Neural cell (in vitro differentiated cells): ENCODE measurements around the gene REXO1. TPM values are rescaled to one million over a fixed set of nuclear protein-coding genes. Genes with fewer than 3 reads are reported as not detected.

ENCODE experiments used
- H2AFZ ChIP-seq: fragments of 200-600, 300-800 bp; sonication (generic), shearing (Covaris generic); 2 replicates; pipeline ENCODE4 v1.6.0; 2014; ENCODE audit warnings: low read depth, mild to moderate bottlenecking, antibody characterized with exemption, low read length, moderate library complexity
- H3F3A ChIP-seq: fragments of 200-600 bp; shearing (Covaris generic); 2 replicates; pipeline ENCODE4 v1.6.1; 2016; ENCODE audit warnings: mild to moderate bottlenecking, moderate library complexity, mixed read lengths, antibody characterized with exemption, low read length; ENCODE audit not compliant: insufficient read depth, poor library complexity, severe bottlenecking
- H3K27ac ChIP-seq: fragments of 200-600, 300-800 bp; sonication (generic), shearing (Covaris generic); 2 replicates; pipeline ENCODE4 v1.5.1; 2014; ENCODE audit warnings: mild to moderate bottlenecking, low read length, moderate library complexity
- H3K27me3 ChIP-seq: fragments of 300-800, 200-600 bp; sonication (generic), shearing (Covaris generic); 2 replicates; pipeline ENCODE4 v1.6.0; 2014; ENCODE audit warnings: mild to moderate bottlenecking, low read depth, low read length, moderate library complexity; ENCODE audit not compliant: insufficient read depth
- H3K36me3 ChIP-seq: fragments of 300-800, 200-600 bp; sonication (generic), shearing (Covaris generic); 2 replicates; pipeline ENCODE4 v1.5.1; 2014; ENCODE audit warnings: mild to moderate bottlenecking, antibody characterized with exemption, low read length, moderate library complexity; ENCODE audit not compliant: insufficient read depth
- H3K4me2 ChIP-seq: fragments of 300-800, 200-600 bp; sonication (generic), shearing (Covaris generic); 2 replicates; pipeline ENCODE4 v1.6.0; 2014; ENCODE audit warnings: mild to moderate bottlenecking, low read length
- H3K4me3 ChIP-seq: fragments of 300-800, 200-600 bp; sonication (generic), shearing (Covaris generic); 2 replicates; pipeline ENCODE4 v1.5.1; 2014; ENCODE audit warnings: mild to moderate bottlenecking, low read length, moderate library complexity
- H3K79me2 ChIP-seq: fragments of 200-600 bp; shearing (Covaris generic); replicated peaks from 2 replicates; pipeline ENCODE4 v1.6.0; 2014; ENCODE audit warnings: mild to moderate bottlenecking, low read length, moderate library complexity; ENCODE audit not compliant: insufficient read depth
- H3K9ac ChIP-seq: fragments of 300-800, 200-600 bp; sonication (generic), shearing (Covaris generic); 2 replicates; pipeline ENCODE4 v1.6.1; 2016; ENCODE audit warnings: mild to moderate bottlenecking, low read length, mixed read lengths
- H3K9me2 ChIP-seq: fragments of 200-600 bp; shearing (Covaris generic); 2 replicates; pipeline ENCODE4 v1.6.1; 2016; ENCODE audit warnings: mild to moderate bottlenecking, low read length, mixed read lengths; ENCODE audit not compliant: insufficient read depth
- H3K9me3 ChIP-seq: fragments of 200-600, 300-800 bp; sonication (generic), shearing (Covaris generic); 2 replicates; pipeline ENCODE4 v1.6.1; 2016; ENCODE audit warnings: mild to moderate bottlenecking, mixed run types, low read length, moderate library complexity, mixed read lengths
- H4K20me1 ChIP-seq: fragments of 200-600 bp; shearing (Covaris generic); 2 replicates; pipeline ENCODE4 v1.6.1; 2016; ENCODE audit warnings: mild to moderate bottlenecking, mixed run types; ENCODE audit not compliant: insufficient read depth
- CTCF ChIP-seq: fragments of 450-650 bp; IDR thresholded peaks from 2 replicates; pipeline ENCODE4 v1.5.1; 2014; ENCODE audit warnings: antibody characterized with exemption, mild to moderate bottlenecking, moderate library complexity; ENCODE audit not compliant: poor library complexity, severe bottlenecking
- EP300 ChIP-seq: fragments of 450-650 bp; conservative IDR thresholded peaks from 2 replicates; pipeline ENCODE4 v1.6.1; 2014; ENCODE audit warnings: antibody characterized with exemption, mild to moderate bottlenecking, moderate library complexity; ENCODE audit not compliant: poor library complexity, severe bottlenecking
- EZH2 ChIP-seq: fragments of 200-600, 300-800 bp; shearing (Covaris generic), sonication (generic); IDR thresholded peaks from 2 replicates; pipeline ENCODE4 v1.6.1; 2014; ENCODE audit warnings: antibody characterized with exemption, low read length, borderline replicate concordance, mild to moderate bottlenecking; ENCODE audit not compliant: insufficient read depth, poor library complexity, severe bottlenecking
- MXI1 ChIP-seq: fragments of 450-650 bp; conservative IDR thresholded peaks from 2 replicates; pipeline ENCODE4 v1.6.1; 2014; ENCODE audit warnings: antibody characterized with exemption, mild to moderate bottlenecking; ENCODE audit not compliant: poor library complexity, severe bottlenecking
- POLR2AphosphoS5 ChIP-seq: IDR thresholded peaks from 2 replicates; pipeline ENCODE4 v1.6.1; 2012
- RAD21 ChIP-seq: fragments of 450-650 bp; conservative IDR thresholded peaks from 2 replicates; pipeline ENCODE4 v1.6.1; 2014; ENCODE audit warnings: antibody characterized with exemption, mild to moderate bottlenecking, moderate library complexity
- REST ChIP-seq: IDR thresholded peaks from 2 replicates; pipeline ENCODE4 v1.6.1; 2012; ENCODE audit warnings: borderline replicate concordance
- SMC3 ChIP-seq: fragments of 450-650 bp; conservative IDR thresholded peaks from 2 replicates; pipeline ENCODE4 v1.6.1; 2014; ENCODE audit warnings: antibody characterized with exemption, mild to moderate bottlenecking, moderate library complexity; ENCODE audit not compliant: poor library complexity
- TAF1 ChIP-seq: IDR thresholded peaks from 2 replicates; pipeline ENCODE4 v1.6.1; 2012; ENCODE audit warnings: low read depth
- polyA plus RNA-seq: library from polyadenylated mRNA; depleted of rRNA; stranded (reverse); fragments of >200 nt; gene quantifications from 2 replicates; pipeline ENCODE4 v1.2.3, GENCODE V29; 2014

Gene REXO1
- polyA plus RNA-seq, 1 donor from 2014 or later = 9.2 TPM

GRCh38 chr19:1791879-1792278 lies 56.4 kb downstream of the REXO1 start:
- no peak overlapping the region for H3K4me2 ChIP-seq

GRCh38 chr19:1790054-1790792 lies 58.1 kb downstream of the REXO1 start:
- Histone ChIP-seq H3K4me3 (no peak overlapping the region), H3K36me3 (no peaks in the 10 kb centered on the region)

More at GRCh38 chr19:1791879-1792278, 56.4 kb downstream of the REXO1 start:
- Histone ChIP-seq H3F3A (no peaks in the 10 kb centered on the region), H4K20me1 (no peaks in the 10 kb centered on the region), H3K4me3 (no peak overlapping the region), H3K9ac (no peak overlapping the region), H3K9me2 (no peaks in the 10 kb centered on the region), H3K36me3 (no peaks in the 10 kb centered on the region), H3K27ac (no peak overlapping the region), H3K27me3 (peaks cover 17% of the 10 kb centered on the region), H2AFZ (no peak overlapping the region), H3K79me2 (no peaks in the 10 kb centered on the region), H3K9me3 (no peaks in the 10 kb centered on the region)
- TF ChIP-seq RAD21 = no peak
- no peak for TF ChIP-seq EP300
- TF ChIP-seq POLR2AphosphoS5 = no peak
- TF ChIP-seq CTCF = no peak
- TF ChIP-seq MXI1 = no peak
- TF ChIP-seq REST = no peak
- TF ChIP-seq SMC3 = no peak
- TF ChIP-seq EZH2 = no peak
- no peak for TF ChIP-seq TAF1

More at GRCh38 chr19:1790054-1790792, 58.1 kb downstream of the REXO1 start:
- Histone ChIP-seq H3K9me3 (no peaks in the 10 kb centered on the region), H3K9me2 (no peaks in the 10 kb centered on the region), H4K20me1 (no peaks in the 10 kb centered on the region), H3K79me2 (no peaks in the 10 kb centered on the region), H2AFZ (no peak overlapping the region), H3K4me2 (no peak overlapping the region), H3K27ac (no peak overlapping the region), H3F3A (no peaks in the 10 kb centered on the region), H3K9ac (no peak overlapping the region), H3K27me3 (peaks cover 17% of the 10 kb centered on the region)
- no peak for TF ChIP-seq TAF1
